GM12891 (cell line): ENCODE results near the gene C10orf71.
A peak's percentile ranks its signal among the peaks of the same experiment; 100 is the strongest.

Source experiments
- PAX5 ChIP-seq: IDR thresholded peaks from 2 replicates; pipeline ENCODE4 v1.6.1; 2011; ENCODE audit warnings: low read length, moderate library complexity, mild to moderate bottlenecking; ENCODE audit not compliant: insufficient read depth, severe bottlenecking
- POLR2A ChIP-seq: IDR thresholded peaks from 2 replicates; pipeline ENCODE4 v1.6.1; 2011; ENCODE audit warnings: low read depth, low read length, control low read depth
- POLR2AphosphoS5 ChIP-seq: IDR thresholded peaks from 2 replicates; pipeline ENCODE4 v1.6.1; 2011; ENCODE audit warnings: low read depth, low read length, control low read depth
- POU2F2 ChIP-seq: IDR thresholded peaks from 2 replicates; pipeline ENCODE4 v1.6.1; 2011; ENCODE audit warnings: low read depth, mild to moderate bottlenecking, control low read depth, low read length, moderate library complexity
- SPI1 ChIP-seq: IDR thresholded peaks from 2 replicates; pipeline ENCODE4 v1.6.1; 2011; ENCODE audit warnings: low read depth, low read length, control low read depth
- TAF1 ChIP-seq: IDR thresholded peaks from 2 replicates; pipeline ENCODE4 v1.6.1; 2011; ENCODE audit warnings: low read depth, low read length, control low read depth

GRCh38 chr10:49300140-49300974, 1.4 kb downstream of the C10orf71 start:
- TF ChIP-seq TAF1, result no peak
- TF ChIP-seq POLR2A, result no peak
- no peak for TF ChIP-seq POLR2AphosphoS5
- TF ChIP-seq PAX5, result no peak
- TF ChIP-seq POU2F2, result peak; percentile 53; the same call in 1 of the 2 replicates
- TF ChIP-seq SPI1, result no peak
